Keratinocyte (primary cell): ENCODE data around the gene SETDB1. TPM values are rescaled to one million over a fixed set of nuclear protein-coding genes. Genes with fewer than 3 reads are reported as not detected.

Experiments used
- DNase-seq: peaks from one replicate; pipeline ENCODE4 v3.0.0-alpha.2; 2011; ENCODE audit warnings: low read depth, missing footprints, low spot score
- FAIRE-seq: peaks from 2 replicates; lab custom pipeline; 2011; peaks lifted over from hg19 to GRCh38; lab: Jason Lieb, UNC
- H2AFZ ChIP-seq: 2 replicates; pipeline ENCODE4 v1.6.0; 2012; ENCODE audit warnings: low read length, control low read depth, inconsistent platforms; ENCODE audit not compliant: control insufficient read depth
- H3K27ac ChIP-seq: 2 replicates; pipeline ENCODE4 v1.5.1; 2011; ENCODE audit warnings: low read length; ENCODE audit not compliant: control insufficient read depth, insufficient read depth
- H3K27me3 ChIP-seq: 3 replicates; pipeline ENCODE4 v1.6.0; 2011; ENCODE audit warnings: low read length; ENCODE audit not compliant: control insufficient read depth, insufficient read depth; ENCODE audit errors: extremely low read depth
- H3K36me3 ChIP-seq, 2 experiments: 2 replicates in 1 of 2; 3 replicates in 1 of 2; pipeline ENCODE4 v1.5.1; 2011; ENCODE audit warnings: low read length in 2 of 2, mild to moderate bottlenecking in 1 of 2; ENCODE audit not compliant: control insufficient read depth in 2 of 2, insufficient read depth in 2 of 2; ENCODE audit errors: extremely low read depth in 1 of 2
- H3K4me1 ChIP-seq: 3 replicates; pipeline ENCODE4 v1.5.1; 2011; ENCODE audit warnings: low read length; ENCODE audit not compliant: control insufficient read depth, insufficient read depth; ENCODE audit errors: extremely low read depth
- H3K4me2 ChIP-seq: 3 replicates; pipeline ENCODE4 v1.6.0; 2011; ENCODE audit warnings: low read depth, low read length; ENCODE audit not compliant: control insufficient read depth, insufficient read depth; ENCODE audit errors: extremely low read depth
- H3K4me3 ChIP-seq, 3 experiments: fragments of 200-600 bp in 1 of 3; sonication (generic) in 1 of 3; 2 replicates in 2 of 3; 3 replicates in 1 of 3; pipeline ENCODE4 v1.5.1; 2011 to 2016; ENCODE audit warnings: low read length in 3 of 3, mild to moderate bottlenecking in 3 of 3, control low read depth in 2 of 3, inconsistent platforms in 1 of 3, low read depth in 1 of 3, mixed read lengths in 1 of 3, mixed run types in 1 of 3, moderate library complexity in 1 of 3; ENCODE audit not compliant: control insufficient read depth in 2 of 3, insufficient read depth in 2 of 3; ENCODE audit errors: extremely low read depth in 1 of 3
- H3K79me2 ChIP-seq: 2 replicates; pipeline ENCODE4 v1.6.0; 2012; ENCODE audit warnings: low read length; ENCODE audit not compliant: control insufficient read depth, insufficient read depth
- H3K9ac ChIP-seq: 3 replicates; pipeline ENCODE4 v1.6.0; 2011; ENCODE audit warnings: low read length; ENCODE audit not compliant: control insufficient read depth, insufficient read depth; ENCODE audit errors: extremely low read depth
- H3K9me1 ChIP-seq: 3 replicates; pipeline ENCODE4 v1.6.0; 2011; ENCODE audit warnings: low read length; ENCODE audit not compliant: control insufficient read depth, insufficient read depth; ENCODE audit errors: extremely low read depth
- H3K9me3 ChIP-seq: 2 replicates; pipeline ENCODE4 v1.5.1; 2012; ENCODE audit warnings: low read depth, low read length; ENCODE audit not compliant: control insufficient read depth
- H4K20me1 ChIP-seq: 3 replicates; pipeline ENCODE4 v1.6.0; 2011; ENCODE audit warnings: low read length; ENCODE audit not compliant: control insufficient read depth, insufficient read depth; ENCODE audit errors: extremely low read depth
- EZH2 ChIP-seq: IDR thresholded peaks from one replicate; pipeline ENCODE4 v1.6.1; 2012; ENCODE audit warnings: inconsistent platforms, mild to moderate bottlenecking, low read length, moderate library complexity
- dilution Hi-C: fragments of 300-500 bp; cut with MboI; formaldehyde crosslinking; loops from one replicate; pipeline ENCODE4 v1.7.0; 2020; ENCODE audit warnings: low sequenced_read_pairs; ENCODE audit not compliant: extremely low pct_ligation_motif_present
- polyA plus RNA-seq, 5 experiments: library from polyadenylated mRNA; depleted of rRNA in 3 of 5; stranded (reverse) in 3 of 5; stranded (forward) in 1 of 5; unstranded in 1 of 5; fragments of >200 nt; gene quantifications; 1 replicate in 1 of 5; 2 replicates in 3 of 5; 3 replicates in 1 of 5; pipeline versions ENCODE4 v1.2.1 to v1.2.3, GENCODE V29; 2011 to 2012; ENCODE audit warnings: missing spikeins in 2 of 5, low read depth in 1 of 5, low replicate concordance in 1 of 5
- TF ChIP-seq, protein P1 (sequence below), 3 experiments: IDR thresholded peaks in 1 of 3; conservative IDR thresholded peaks in 1 of 3; optimal IDR thresholded peaks in 1 of 3; 2 replicates in 2 of 3; 3 replicates in 1 of 3; pipeline versions ENCODE3 to v1.5.1; 2011; ENCODE audit warnings: low read length in 3 of 3, mild to moderate bottlenecking in 3 of 3, moderate library complexity in 2 of 3, control low read depth in 1 of 3, inconsistent platforms in 1 of 3; ENCODE audit not compliant: insufficient read depth in 2 of 3; ENCODE audit errors: extremely low read depth in 1 of 3

The SETDB1 gene
- polyA plus RNA-seq, 1 donor (not counting 4 experiments of a cell fraction or from before 2014, with no cell fraction given): 31.3 TPM

DNA sequence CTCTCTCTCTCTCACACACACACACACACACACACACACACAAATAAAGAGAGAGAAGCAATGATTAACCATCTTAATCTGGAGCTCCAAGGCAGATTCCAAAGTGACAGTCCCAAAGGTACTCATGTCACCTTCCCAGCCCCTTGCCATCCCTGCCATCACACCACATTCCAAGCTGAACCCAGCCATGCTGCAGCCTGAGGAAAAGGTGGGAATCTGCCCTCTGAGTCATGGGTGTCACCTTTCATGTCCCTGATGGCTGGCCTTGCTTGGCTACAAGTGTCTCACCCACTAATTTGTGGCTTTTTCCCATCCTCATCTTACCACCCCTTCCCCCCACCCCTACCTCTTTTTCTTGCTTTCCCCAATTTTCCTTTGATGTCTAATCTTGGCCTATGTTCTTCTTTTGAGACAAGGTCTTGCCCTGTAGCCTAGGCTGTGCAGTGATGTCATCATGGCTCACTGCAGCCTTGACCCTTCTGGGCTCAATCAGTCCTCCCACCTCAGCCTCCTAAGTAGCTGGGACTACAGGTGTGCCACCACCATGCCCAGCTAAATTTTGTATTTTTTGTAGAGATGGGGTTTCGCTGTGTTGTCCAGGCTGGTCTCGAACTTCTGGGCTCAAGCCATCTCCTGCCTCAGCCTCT, 59.1 kb downstream of the SETDB1 start:
- peaks cover 17% of the 10 kb centered on the region for H3K4me1 ChIP-seq

DNA sequence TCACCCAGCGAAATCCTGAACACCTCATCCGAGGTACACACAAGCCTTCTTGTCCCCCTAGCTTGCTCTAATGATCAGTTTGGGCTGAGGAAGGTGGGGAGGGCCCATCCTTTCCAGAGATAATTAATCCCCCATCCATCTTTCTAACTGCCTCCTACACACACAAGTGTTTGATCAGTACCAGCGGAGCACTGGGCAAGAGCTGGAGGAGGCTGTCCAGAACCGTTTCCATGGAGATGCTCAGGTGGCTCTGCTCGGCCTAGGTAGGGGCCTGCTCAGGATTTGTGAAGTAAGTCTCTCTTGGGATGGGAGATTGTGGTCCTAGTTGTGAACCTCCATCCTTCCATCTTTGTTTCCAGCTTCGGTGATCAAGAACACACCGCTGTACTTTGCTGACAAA, 61.8 kb downstream of the SETDB1 start:
- no peaks in the 10 kb centered on the region for H4K20me1 ChIP-seq
- no peak overlapping the region for H2AFZ ChIP-seq
- dilution Hi-C loops: no loop called here
- TF ChIP-seq EZH2: no peak
- TF ChIP-seq, protein P1, sequence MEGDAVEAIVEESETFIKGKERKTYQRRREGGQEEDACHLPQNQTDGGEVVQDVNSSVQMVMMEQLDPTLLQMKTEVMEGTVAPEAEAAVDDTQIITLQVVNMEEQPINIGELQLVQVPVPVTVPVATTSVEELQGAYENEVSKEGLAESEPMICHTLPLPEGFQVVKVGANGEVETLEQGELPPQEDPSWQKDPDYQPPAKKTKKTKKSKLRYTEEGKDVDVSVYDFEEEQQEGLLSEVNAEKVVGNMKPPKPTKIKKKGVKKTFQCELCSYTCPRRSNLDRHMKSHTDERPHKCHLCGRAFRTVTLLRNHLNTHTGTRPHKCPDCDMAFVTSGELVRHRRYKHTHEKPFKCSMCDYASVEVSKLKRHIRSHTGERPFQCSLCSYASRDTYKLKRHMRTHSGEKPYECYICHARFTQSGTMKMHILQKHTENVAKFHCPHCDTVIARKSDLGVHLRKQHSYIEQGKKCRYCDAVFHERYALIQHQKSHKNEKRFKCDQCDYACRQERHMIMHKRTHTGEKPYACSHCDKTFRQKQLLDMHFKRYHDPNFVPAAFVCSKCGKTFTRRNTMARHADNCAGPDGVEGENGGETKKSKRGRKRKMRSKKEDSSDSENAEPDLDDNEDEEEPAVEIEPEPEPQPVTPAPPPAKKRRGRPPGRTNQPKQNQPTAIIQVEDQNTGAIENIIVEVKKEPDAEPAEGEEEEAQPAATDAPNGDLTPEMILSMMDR (optimal IDR thresholded peaks at IDR 0.05 in 1 of 3, IDR thresholded peaks at IDR 0.05 in 1 of 3, conservative IDR thresholded peaks at IDR 0.05 in 1 of 3; ENCODE audit: extremely low read depth in 1 of 3, insufficient read depth in 2 of 3, low read length in 3 of 3): no peak
- H3K4me3 ChIP-seq: no peak overlapping the region
- no peaks in the 10 kb centered on the region for H3K79me2 ChIP-seq
- FAIRE-seq (no peak), DNase-seq (no peak)
- no peak overlapping the region for H3K9ac ChIP-seq
- no peak overlapping the region for H3K4me2 ChIP-seq
- H3K27ac ChIP-seq: no peak overlapping the region
- H3K36me3 ChIP-seq: no peaks in the 10 kb centered on the region
- H3K9me3 ChIP-seq: no peaks in the 10 kb centered on the region
- H3K9me1 ChIP-seq: no peaks in the 10 kb centered on the region
- no peaks in the 10 kb centered on the region for H3K4me1 ChIP-seq
- no peaks in the 10 kb centered on the region for H3K27me3 ChIP-seq

More for the DNA sequence above, 59.1 kb downstream of the SETDB1 start:
- H3K4me2 ChIP-seq: no peak overlapping the region
- H3K27ac ChIP-seq: no peak overlapping the region
- H3K36me3 ChIP-seq: no peaks in the 10 kb centered on the region
- no peaks in the 10 kb centered on the region for H3K9me3 ChIP-seq
- no peaks in the 10 kb centered on the region for H3K79me2 ChIP-seq
- H3K27me3 ChIP-seq: no peaks in the 10 kb centered on the region
- no peaks in the 10 kb centered on the region for H4K20me1 ChIP-seq
- DNase-seq (no peak), FAIRE-seq (no peak)
- no peaks in the 10 kb centered on the region for H3K9me1 ChIP-seq
- no peak for TF ChIP-seq EZH2
- TF ChIP-seq, protein P1 (optimal IDR thresholded peaks at IDR 0.05 in 1 of 3, IDR thresholded peaks at IDR 0.05 in 1 of 3, conservative IDR thresholded peaks at IDR 0.05 in 1 of 3; ENCODE audit: extremely low read depth in 1 of 3, insufficient read depth in 2 of 3, low read length in 3 of 3): no peak
- H3K4me3 ChIP-seq: no peak overlapping the region
- dilution Hi-C loops: no loop called here
- H3K9ac ChIP-seq: no peak overlapping the region
- no peak overlapping the region for H2AFZ ChIP-seq
